ENCODE data around the gene TTLL5. TPM values are rescaled to one million over a fixed set of nuclear protein-coding genes. Genes with fewer than 3 reads are reported as not detected.

TTLL5 gene
- total RNA-seq, 1 donor from 2014 or later: 43.1 TPM

GRCh38 chr14:75738192-75738591, 77.1 kb downstream of the TTLL5 start:
- H3K36me3 Mint-ChIP-seq (ENCODE audit: unreplicated experiment): no peaks in the 10 kb centered on the region
- H3K4me3 Mint-ChIP-seq (ENCODE audit: unreplicated experiment): no peak overlapping the region
- H3K9me3 Mint-ChIP-seq (ENCODE audit: unreplicated experiment): no peaks in the 10 kb centered on the region
- H3K4me1 Mint-ChIP-seq (ENCODE audit: low read depth, unreplicated experiment): no peaks in the 10 kb centered on the region
- no peaks in the 10 kb centered on the region for H3K27me3 Mint-ChIP-seq (ENCODE audit: unreplicated experiment)
- H3K27ac Mint-ChIP-seq (ENCODE audit: unreplicated experiment): no peak overlapping the region
- no peak for TF ChIP-seq CTCF (IDR thresholded peaks at IDR 0.05; ENCODE audit: partially characterized antibody, unreplicated experiment)
- no peak for DNase-seq

- no peak for TF ChIP-seq CTCF (IDR thresholded peaks at IDR 0.05; ENCODE audit: partially characterized antibody, unreplicated experiment)
- DNase-seq: no peak
- H3K36me3 Mint-ChIP-seq (ENCODE audit: unreplicated experiment): peaks cover 13% of the 10 kb centered on the region
- H3K4me1 Mint-ChIP-seq (ENCODE audit: low read depth, unreplicated experiment): no peaks in the 10 kb centered on the region
- no peaks in the 10 kb centered on the region for H3K27me3 Mint-ChIP-seq (ENCODE audit: unreplicated experiment)
- no peaks in the 10 kb centered on the region for H3K9me3 Mint-ChIP-seq (ENCODE audit: unreplicated experiment)
- no peak overlapping the region for H3K27ac Mint-ChIP-seq (ENCODE audit: unreplicated experiment)
- no peak overlapping the region for H3K4me3 Mint-ChIP-seq (ENCODE audit: unreplicated experiment)
Measured at GRCh38 chr14:75742867-75743266, 81.8 kb downstream of the TTLL5 start.

GRCh38 chr14:75747899-75748298, 86.9 kb downstream of the TTLL5 start:
- DNase-seq: no peak
- H3K4me3 Mint-ChIP-seq (ENCODE audit: unreplicated experiment): no peak overlapping the region
- peaks cover 14% of the 10 kb centered on the region for H3K36me3 Mint-ChIP-seq (ENCODE audit: unreplicated experiment)
- no peak overlapping the region for H3K27ac Mint-ChIP-seq (ENCODE audit: unreplicated experiment)
- no peak for TF ChIP-seq CTCF (IDR thresholded peaks at IDR 0.05; ENCODE audit: partially characterized antibody, unreplicated experiment)
- no peaks in the 10 kb centered on the region for H3K4me1 Mint-ChIP-seq (ENCODE audit: low read depth, unreplicated experiment)
- no peaks in the 10 kb centered on the region for H3K27me3 Mint-ChIP-seq (ENCODE audit: unreplicated experiment)
- H3K9me3 Mint-ChIP-seq (ENCODE audit: unreplicated experiment): peaks cover 2% of the 10 kb centered on the region

GRCh38 chr14:75748336-75748735, 87.3 kb downstream of the TTLL5 start:
- no peak for TF ChIP-seq CTCF (IDR thresholded peaks at IDR 0.05; ENCODE audit: partially characterized antibody, unreplicated experiment)
- Mint-ChIP-seq H3K27ac (ENCODE audit: unreplicated experiment) (no peak overlapping the region), H3K27me3 (ENCODE audit: unreplicated experiment) (no peaks in the 10 kb centered on the region), H3K9me3 (ENCODE audit: unreplicated experiment) (peaks cover 2% of the 10 kb centered on the region), H3K36me3 (ENCODE audit: unreplicated experiment) (peaks cover 14% of the 10 kb centered on the region), H3K4me1 (ENCODE audit: low read depth, unreplicated experiment) (no peaks in the 10 kb centered on the region), H3K4me3 (ENCODE audit: unreplicated experiment) (no peak overlapping the region)
- no peak for DNase-seq

GRCh38 chr14:75751296-75751695, 90.2 kb downstream of the TTLL5 start:
- no peaks in the 10 kb centered on the region for H3K4me1 Mint-ChIP-seq (ENCODE audit: low read depth, unreplicated experiment)
- peaks cover 14% of the 10 kb centered on the region for H3K36me3 Mint-ChIP-seq (ENCODE audit: unreplicated experiment)
- no peak overlapping the region for H3K27ac Mint-ChIP-seq (ENCODE audit: unreplicated experiment)
- TF ChIP-seq CTCF (IDR thresholded peaks at IDR 0.05; ENCODE audit: partially characterized antibody, unreplicated experiment): no peak
- H3K27me3 Mint-ChIP-seq (ENCODE audit: unreplicated experiment): no peaks in the 10 kb centered on the region
- H3K9me3 Mint-ChIP-seq (ENCODE audit: unreplicated experiment): peaks cover 2% of the 10 kb centered on the region
- no peak overlapping the region for H3K4me3 Mint-ChIP-seq (ENCODE audit: unreplicated experiment)
- DNase-seq: no peak
